ENCODE measurements around the gene OR4D11. TPM values are rescaled to one million over a fixed set of nuclear protein-coding genes. Genes with fewer than 3 reads are reported as not detected.

The OR4D11 gene
- total and polyA plus RNA-seq, 9 of the 15 experiments (the other 6 are each of a cell fraction or from before 2014, with no cell fraction given), result not detected

DNA sequence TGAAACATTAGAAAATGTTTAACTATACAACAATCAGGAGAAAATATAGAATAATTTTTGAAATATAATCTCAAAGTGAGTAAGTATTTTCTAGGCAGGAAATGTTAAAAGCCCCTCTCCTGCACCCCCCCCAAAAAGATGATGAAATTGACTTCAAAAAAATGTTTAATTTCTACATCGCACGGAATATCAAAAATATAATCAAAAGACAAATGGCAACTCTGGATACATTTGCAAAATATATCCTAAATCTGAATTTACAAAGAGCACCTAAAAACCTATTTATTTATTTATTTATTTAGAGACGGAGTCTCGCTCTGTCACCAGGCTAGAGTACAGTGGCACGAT lies 44.9 kb downstream of the OR4D11 start (continued):
- TF ChIP-seq, protein P1, sequence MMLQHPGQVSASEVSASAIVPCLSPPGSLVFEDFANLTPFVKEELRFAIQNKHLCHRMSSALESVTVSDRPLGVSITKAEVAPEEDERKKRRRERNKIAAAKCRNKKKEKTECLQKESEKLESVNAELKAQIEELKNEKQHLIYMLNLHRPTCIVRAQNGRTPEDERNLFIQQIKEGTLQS (IDR thresholded peaks at IDR 0.05), result peak; percentile 66
- TF ChIP-seq, protein P1 (CRISPR knock-in tag; conservative IDR thresholded peaks at IDR 0.05), result no peak
- TF ChIP-seq SNRNP70 (optimal IDR thresholded peaks at IDR 0.05; ENCODE audit: low read depth, low read length), result no peak
- TF ChIP-seq, protein P2, sequence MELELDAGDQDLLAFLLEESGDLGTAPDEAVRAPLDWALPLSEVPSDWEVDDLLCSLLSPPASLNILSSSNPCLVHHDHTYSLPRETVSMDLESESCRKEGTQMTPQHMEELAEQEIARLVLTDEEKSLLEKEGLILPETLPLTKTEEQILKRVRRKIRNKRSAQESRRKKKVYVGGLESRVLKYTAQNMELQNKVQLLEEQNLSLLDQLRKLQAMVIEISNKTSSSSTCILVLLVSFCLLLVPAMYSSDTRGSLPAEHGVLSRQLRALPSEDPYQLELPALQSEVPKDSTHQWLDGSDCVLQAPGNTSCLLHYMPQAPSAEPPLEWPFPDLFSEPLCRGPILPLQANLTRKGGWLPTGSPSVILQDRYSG (tag; conservative IDR thresholded peaks at IDR 0.05; ENCODE audit: low read depth), result 0 out of 2 replicates have a peak, but pooled peaks have one; percentile 0
- no peak for TF ChIP-seq EZH2 (IDR thresholded peaks at IDR 0.05; ENCODE audit: borderline replicate concordance, low read depth, low read length)
- no peak for TF ChIP-seq ZNF232 (CRISPR knock-in tag; IDR thresholded peaks at IDR 0.05)
- peak; percentile 29; the same call in 1 of the 2 replicates for TF ChIP-seq ZNF134 (CRISPR knock-in tag; conservative IDR thresholded peaks at IDR 0.05)
- TF ChIP-seq KLF13 (tag; IDR thresholded peaks at IDR 0.05; ENCODE audit: borderline replicate concordance, low read depth), result no peak
- TF ChIP-seq ZNF785 (CRISPR knock-in tag; IDR thresholded peaks at IDR 0.05), result no peak
- TF ChIP-seq EWSR1 (IDR thresholded peaks at IDR 0.05; ENCODE audit: borderline replicate concordance, low read depth, partially characterized antibody), result no peak
- no peak for TF ChIP-seq MYC (IDR thresholded peaks at IDR 0.05; ENCODE audit: low read depth, low read length)
- TF ChIP-seq MYC (CRISPR knock-in tag; IDR thresholded peaks at IDR 0.05; ENCODE audit: borderline replicate concordance, low read depth), result no peak
- no peak for TF ChIP-seq ADNP (tag; IDR thresholded peaks at IDR 0.05)
- TF ChIP-seq WHSC1 (IDR thresholded peaks at IDR 0.05; ENCODE audit: low read length), result no peak
- peak; percentile 7 for TF ChIP-seq TBP (optimal IDR thresholded peaks at IDR 0.05; ENCODE audit: low read depth, low read length)
- TF ChIP-seq ERF (CRISPR knock-in tag; IDR thresholded peaks at IDR 0.05), result no peak
- TF ChIP-seq ZNF41 (CRISPR knock-in tag; conservative IDR thresholded peaks at IDR 0.05), result no peak
- no peak for TF ChIP-seq CBX2 (IDR thresholded peaks at IDR 0.05; ENCODE audit: insufficient read depth, low read length, poor library complexity, severe bottlenecking)
- TF ChIP-seq RBM39 (optimal IDR thresholded peaks at IDR 0.05; ENCODE audit: low read depth, low read length), result no peak
- TF ChIP-seq TEAD1 (CRISPR knock-in tag; IDR thresholded peaks at IDR 0.05), result no peak
- TF ChIP-seq, protein P3, sequence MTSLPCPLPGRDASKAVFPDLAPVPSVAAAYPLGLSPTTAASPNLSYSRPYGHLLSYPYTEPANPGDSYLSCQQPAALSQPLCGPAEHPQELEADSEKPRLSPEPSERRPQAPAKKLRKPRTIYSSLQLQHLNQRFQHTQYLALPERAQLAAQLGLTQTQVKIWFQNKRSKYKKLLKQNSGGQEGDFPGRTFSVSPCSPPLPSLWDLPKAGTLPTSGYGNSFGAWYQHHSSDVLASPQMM (CRISPR knock-in tag; IDR thresholded peaks at IDR 0.05), result no peak
- TF ChIP-seq POLR3A (IDR thresholded peaks at IDR 0.05; ENCODE audit: borderline replicate concordance, extremely low read depth, insufficient read depth, insufficient read length), result no peak
- no peak for TF ChIP-seq TRIM24 (IDR thresholded peaks at IDR 0.05)
- no peak for TF ChIP-seq SAP30 (IDR thresholded peaks at IDR 0.05; ENCODE audit: borderline replicate concordance, insufficient read depth, low read depth, low read length, poor library complexity, severe bottlenecking)
- peak; percentile 39; the same call in 1 of the 2 replicates for TF ChIP-seq GTF2E2 (tag; IDR thresholded peaks at IDR 0.05)
- no peak for TF ChIP-seq ZNF584 (CRISPR knock-in tag; IDR thresholded peaks at IDR 0.05; ENCODE audit: low read depth)
- no peak for TF ChIP-seq MAFK (IDR thresholded peaks at IDR 0.05; ENCODE audit: low read length)
- TF ChIP-seq ZKSCAN8 (CRISPR knock-in tag; IDR thresholded peaks at IDR 0.05), result peak; percentile 56; the same call in 1 of the 2 replicates
- TF ChIP-seq ESRRB (CRISPR knock-in tag; IDR thresholded peaks at IDR 0.05; ENCODE audit: borderline replicate concordance), result no peak
- no peak for TF ChIP-seq LEF1 (IDR thresholded peaks at IDR 0.05)

Measured in K562 (cell line).